K562 (cell line): ENCODE results near the gene PLCL2. TPM values are rescaled to one million over a fixed set of nuclear protein-coding genes. Genes with fewer than 3 reads are reported as not detected.

Source experiments
- ATAC-seq: fragments of 200-7000 bp; cut with Tn5 transposase; 3 replicates; pipeline ENCODE4 v1.9.1; 2020; ENCODE audit warnings: moderate library complexity
- BruUV-seq: library from RNA; stranded (reverse); fragments of 400-500 nt; replicated peaks from 2 replicates; lab custom pipeline; 2021; lab: Mats Ljungman, UMichigan
- CTCF ChIA-PET: fragments of 300-600 bp; formaldehyde crosslinking; extraction: SDS; loops from one replicate; lab custom pipeline; 2021; ENCODE audit warnings: low intra/inter-chr PET ratio; lab: Yijun Ruan, JAX
- POLR2A ChIA-PET: fragments of 300-600, 350-650 bp; sonication (Branson Sonifier 250); formaldehyde crosslinking; extraction: SDS; loops from one replicate; lab custom pipeline; 2021; ENCODE audit warnings: antibody characterized with exemption, inconsistent platforms; lab: Yijun Ruan, JAX
- DNase-seq, 4 experiments: peaks; one replicate each; pipeline versions ENCODE4 v3.0.0 to v3.0.0-alpha.2; 2011 to 2018; ENCODE audit warnings: low spot score in 3 of 4, mixed read lengths in 3 of 4; ENCODE audit errors: extremely low read depth in 1 of 4
- FAIRE-seq: peaks from 2 replicates; lab custom pipeline; 2011; peaks lifted over from hg19 to GRCh38; lab: Jason Lieb, UNC
- H2AFZ ChIP-seq: 2 replicates; pipeline ENCODE4 v1.6.0; 2011; ENCODE audit warnings: low read depth, low read length, control low read depth, inconsistent platforms
- H3K27ac ChIP-seq: fragments of 200-600 bp; 3 replicates; pipeline ENCODE4 v1.8.0; 2011; ENCODE audit warnings: low read depth, mild to moderate bottlenecking, control low read depth, inconsistent platforms, low read length, moderate library complexity, mixed read lengths; ENCODE audit errors: extremely low read depth
- H3K27me3 ChIP-seq, 2 experiments: fragments of 300-600 bp in 1 of 2; 2 replicates in 1 of 2; 3 replicates in 1 of 2; pipeline versions ENCODE4 v1.6.0 to v1.8.0; 2011; ENCODE audit warnings: inconsistent platforms in 2 of 2, low read length in 2 of 2, mild to moderate bottlenecking in 1 of 2, mixed read lengths in 1 of 2, moderate library complexity in 1 of 2; ENCODE audit not compliant: control insufficient read depth in 2 of 2, insufficient read depth in 2 of 2
- H3K36me3 ChIP-seq: fragments of 300-600 bp; 3 replicates; pipeline ENCODE4 v1.8.0; 2011; ENCODE audit warnings: mild to moderate bottlenecking, low read length, inconsistent platforms; ENCODE audit not compliant: control insufficient read depth, insufficient read depth
- H3K4me1 ChIP-seq, 2 experiments: fragments of 200-600 bp in 1 of 2; replicated peaks in 1 of 2; 2 replicates in 1 of 2; 3 replicates in 1 of 2; pipeline versions ENCODE4 v1.5.1 to v1.8.0; 2011; ENCODE audit warnings: inconsistent platforms in 2 of 2, low read length in 2 of 2, mild to moderate bottlenecking in 1 of 2, mixed read lengths in 1 of 2, moderate library complexity in 1 of 2; ENCODE audit not compliant: control insufficient read depth in 2 of 2, insufficient read depth in 2 of 2
- H3K4me2 ChIP-seq: 2 replicates; pipeline ENCODE4 v1.6.1; 2011; ENCODE audit warnings: low read length, control low read depth, inconsistent platforms, mixed read lengths; ENCODE audit not compliant: insufficient read depth
- H3K4me3 ChIP-seq: fragments of 200-600 bp; sonication (generic), shearing (Covaris generic); 2 replicates; pipeline ENCODE4 v1.5.1; 2016; ENCODE audit warnings: control low read depth, inconsistent platforms
- H3K79me2 ChIP-seq: fragments of 200-600 bp; 3 replicates; pipeline ENCODE4 v1.8.0; 2011; ENCODE audit warnings: low read length, inconsistent platforms; ENCODE audit not compliant: control insufficient read depth, insufficient read depth
- H3K9ac ChIP-seq, 2 experiments: 2 replicates each; pipeline versions ENCODE4 v1.6.0 to v1.6.1; 2011; ENCODE audit warnings: low read depth in 2 of 2, low read length in 2 of 2, control low read depth in 1 of 2, inconsistent platforms in 1 of 2, mild to moderate bottlenecking in 1 of 2, mixed read lengths in 1 of 2; ENCODE audit not compliant: insufficient read depth in 1 of 2
- H3K9me1 ChIP-seq: one replicate; pipeline ENCODE4 v1.6.0; 2011; ENCODE audit warnings: inconsistent platforms, mild to moderate bottlenecking, low read length, moderate library complexity; ENCODE audit not compliant: control insufficient read depth, insufficient read depth
- H3K9me3 ChIP-seq: replicated peaks from 2 replicates; pipeline ENCODE4 v1.5.1; 2011; ENCODE audit warnings: low read depth, low read length, inconsistent platforms; ENCODE audit not compliant: control insufficient read depth, insufficient read depth
- H4K20me1 ChIP-seq: replicated peaks from 2 replicates; pipeline ENCODE4 v1.6.1; 2011; ENCODE audit warnings: low read length, inconsistent platforms, mixed read lengths; ENCODE audit not compliant: control insufficient read depth, insufficient read depth
- CCAR2 ChIP-seq: fragments of 200-400 bp; formaldehyde crosslinking; IDR thresholded peaks from 2 replicates; pipeline ENCODE4 v1.6.1; 2017; ENCODE audit warnings: mild to moderate bottlenecking, low read depth, low read length
- GATA2 ChIP-seq: sonication (generic); formaldehyde crosslinking; IDR thresholded peaks from 2 replicates; pipeline ENCODE4 v1.4.0; 2020; ENCODE audit warnings: mild to moderate bottlenecking, missing genetic modification reagents
- NFYB ChIP-seq: IDR thresholded peaks from 2 replicates; pipeline ENCODE4 v1.6.1; 2011; ENCODE audit warnings: mild to moderate bottlenecking, moderate library complexity; ENCODE audit not compliant: insufficient read length; ENCODE audit errors: extremely low read depth
- RFX7 ChIP-seq: fragments of 250-450 bp; sonication (Bioruptor Pico); IDR thresholded peaks from 2 replicates; pipeline ENCODE4 v1.5.1; 2021; ENCODE audit warnings: mild to moderate bottlenecking
- RHOXF2B ChIP-seq: fragments of 250-450 bp; sonication (Bioruptor Pico); conservative IDR thresholded peaks from 2 replicates; pipeline ENCODE4 v1.5.1; 2021
- SMAD4 ChIP-seq: fragments of 250-450 bp; sonication (Bioruptor Pico); conservative IDR thresholded peaks from 2 replicates; pipeline ENCODE4 v1.8.0; 2021; ENCODE audit warnings: inconsistent platforms, mild to moderate bottlenecking, moderate library complexity
- ZBTB17 ChIP-seq: fragments of 450-650 bp; formaldehyde crosslinking; IDR thresholded peaks from 2 replicates; pipeline ENCODE4 v1.4.0; 2020; ENCODE audit warnings: mild to moderate bottlenecking
- ZNF184 ChIP-seq: sonication (generic); formaldehyde crosslinking; IDR thresholded peaks from 2 replicates; pipeline ENCODE4 v1.5.0; 2020; ENCODE audit warnings: missing genetic modification reagents
- ZNF57 ChIP-seq: fragments of 450-650 bp; formaldehyde crosslinking; IDR thresholded peaks from 2 replicates; pipeline ENCODE4 v1.4.0; 2020; ENCODE audit warnings: mild to moderate bottlenecking, moderate library complexity
- ZNF696 ChIP-seq: fragments of 250-450 bp; sonication (Bioruptor Pico); conservative IDR thresholded peaks from 2 replicates; pipeline ENCODE4 v1.4.0; 2020; ENCODE audit warnings: mild to moderate bottlenecking, moderate library complexity
- WGBS: fragments of 100-300 bp; shearing (Covaris generic); methylation state at CpG from one replicate; pipeline ENCODE4 v1.1.6; 2016; ENCODE audit warnings: low coverage, mixed read lengths; ENCODE audit not compliant: insufficient coverage; ENCODE audit errors: missing lambda C conversion rate; 5-methylcytosine and 5-hydroxymethylcytosine counted together
- in situ Hi-C: fragments of 300-500 bp; cut with MboI; formaldehyde crosslinking; loops from 4 replicates; pipeline ENCODE4 v1.15.0; 2018; ENCODE audit warnings: inconsistent platforms, mixed read lengths
- intact Hi-C: fragments of 100-400 bp; cut with micrococcal nuclease; formaldehyde crosslinking; loops from 2 replicates; pipeline ENCODE4 v1.14.2; 2022
- polyA plus RNA-seq, 8 experiments: library from polyadenylated mRNA; depleted of rRNA in 4 of 8; stranded (reverse) in 5 of 8; unstranded in 3 of 8; fragments of >200 nt; fragmentation: Nextera tagmentation in 2 of 8; fragmentation: Illumina TruSeq in 1 of 8; extraction: Ambion mirVana in 2 of 8; extraction: Trizol in 1 of 8; gene quantifications; 2 replicates each; pipeline versions ENCODE4 v1.2.1 to v1.2.3, GENCODE V29; 2011 to 2014; ENCODE audit warnings: inconsistent platforms in 1 of 8, missing spikeins in 1 of 8
- total RNA-seq, 7 experiments: library from RNA; depleted of rRNA in 6 of 7; stranded (reverse); fragments of >200 nt in 6 of 7; fragmentation: Illumina TruSeq in 2 of 7; extraction: Trizol in 2 of 7; gene quantifications; 2 replicates each; pipeline versions ENCODE4 v1.2.1 to v1.2.3, GENCODE V29; 2011 to 2021; ENCODE audit warnings: low replicate concordance in 1 of 7
- TF ChIP-seq, protein P1 (sequence below): fragments of 250-450 bp; sonication (Bioruptor Pico); IDR thresholded peaks from 2 replicates; pipeline ENCODE4 v1.8.0; 2021; ENCODE audit warnings: moderate library complexity, mild to moderate bottlenecking, inconsistent platforms
- TF ChIP-seq, protein P2 (sequence below): fragments of 200-400 bp; formaldehyde crosslinking; IDR thresholded peaks from 2 replicates; pipeline ENCODE4 v1.6.1; 2017; ENCODE audit warnings: mild to moderate bottlenecking, low read depth, low read length, moderate library complexity
- TF ChIP-seq, protein P3 (sequence below): fragments of 450-650 bp; formaldehyde crosslinking; IDR thresholded peaks from 2 replicates; pipeline ENCODE4 v1.4.0; 2022; ENCODE audit warnings: mild to moderate bottlenecking, moderate library complexity
- TF ChIP-seq, protein P4 (sequence below): sonication (generic); formaldehyde crosslinking; IDR thresholded peaks from 2 replicates; pipeline ENCODE4 v1.8.0; 2022; ENCODE audit warnings: missing genetic modification reagents, mild to moderate bottlenecking, borderline replicate concordance
- TF ChIP-seq, protein P5 (sequence below): fragments of 250-450 bp; sonication (Bioruptor Pico); IDR thresholded peaks from 2 replicates; pipeline ENCODE4 v1.8.0; 2022; ENCODE audit warnings: inconsistent platforms

The PLCL2 gene
- total and polyA plus RNA-seq, 9 of the 15 experiments (the other 6 are each of a cell fraction or from before 2014, with no cell fraction given) = 0.03 to 0.18 (median 0.11) TPM; not detected in 2

- under 1% methylated on average over 10 of the region's 10 CpGs for WGBS
- no peak overlapping the region for H2AFZ ChIP-seq
- no peak overlapping the region for H3K27ac ChIP-seq
- no peaks in the 10 kb centered on the region for H3K9me1 ChIP-seq
- DNase-seq = no peak
- BruUV-seq = no TSS peak
- intact Hi-C loops = no loop called here
- no peak for FAIRE-seq
- H3K9me3 ChIP-seq = no peaks in the 10 kb centered on the region
- ChIA-PET CTCF (no interaction called here), POLR2A (interaction anchor here (1.5 kb wide), 1 partner anchor 11 kb away, joined by 4 read pairs; no protein-coding TSS in a partner anchor)
- H3K4me3 ChIP-seq = no peak overlapping the region
- no peaks in the 10 kb centered on the region for H3K36me3 ChIP-seq
- no peak overlapping the region for H3K9ac ChIP-seq
- H3K4me2 ChIP-seq = no peak overlapping the region
- in situ Hi-C loops = no loop called here
- H3K4me1 ChIP-seq = no peaks in the 10 kb centered on the region
- peaks cover 2 to 11% of the 10 kb centered on the region in 2 experiments; a peak in 4 of 5 replicates for H3K27me3 ChIP-seq
- ATAC-seq = no peak
- H4K20me1 ChIP-seq = no peaks in the 10 kb centered on the region
- no peaks in the 10 kb centered on the region for H3K79me2 ChIP-seq
- TF ChIP-seq, protein P1, sequence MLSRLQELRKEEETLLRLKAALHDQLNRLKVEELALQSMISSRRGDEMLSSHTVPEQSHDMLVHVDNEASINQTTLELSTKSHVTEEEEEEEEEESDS (CRISPR knock-in tag) = no peak
- TF ChIP-seq ZNF184 (CRISPR knock-in tag) (no peak), SMAD4 (CRISPR knock-in tag) (no peak), RHOXF2B (CRISPR knock-in tag) (no peak), ZNF696 (CRISPR knock-in tag) (no peak), RFX7 (CRISPR knock-in tag) (no peak), GATA2 (CRISPR knock-in tag) (no peak), ZBTB17 (CRISPR knock-in tag) (no peak), ZNF57 (CRISPR knock-in tag) (no peak), CCAR2 (no peak), NFYB (no peak)
- TF ChIP-seq, protein P2, sequence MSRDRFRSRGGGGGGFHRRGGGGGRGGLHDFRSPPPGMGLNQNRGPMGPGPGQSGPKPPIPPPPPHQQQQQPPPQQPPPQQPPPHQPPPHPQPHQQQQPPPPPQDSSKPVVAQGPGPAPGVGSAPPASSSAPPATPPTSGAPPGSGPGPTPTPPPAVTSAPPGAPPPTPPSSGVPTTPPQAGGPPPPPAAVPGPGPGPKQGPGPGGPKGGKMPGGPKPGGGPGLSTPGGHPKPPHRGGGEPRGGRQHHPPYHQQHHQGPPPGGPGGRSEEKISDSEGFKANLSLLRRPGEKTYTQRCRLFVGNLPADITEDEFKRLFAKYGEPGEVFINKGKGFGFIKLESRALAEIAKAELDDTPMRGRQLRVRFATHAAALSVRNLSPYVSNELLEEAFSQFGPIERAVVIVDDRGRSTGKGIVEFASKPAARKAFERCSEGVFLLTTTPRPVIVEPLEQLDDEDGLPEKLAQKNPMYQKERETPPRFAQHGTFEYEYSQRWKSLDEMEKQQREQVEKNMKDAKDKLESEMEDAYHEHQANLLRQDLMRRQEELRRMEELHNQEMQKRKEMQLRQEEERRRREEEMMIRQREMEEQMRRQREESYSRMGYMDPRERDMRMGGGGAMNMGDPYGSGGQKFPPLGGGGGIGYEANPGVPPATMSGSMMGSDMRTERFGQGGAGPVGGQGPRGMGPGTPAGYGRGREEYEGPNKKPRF = no peak
- TF ChIP-seq, protein P3, sequence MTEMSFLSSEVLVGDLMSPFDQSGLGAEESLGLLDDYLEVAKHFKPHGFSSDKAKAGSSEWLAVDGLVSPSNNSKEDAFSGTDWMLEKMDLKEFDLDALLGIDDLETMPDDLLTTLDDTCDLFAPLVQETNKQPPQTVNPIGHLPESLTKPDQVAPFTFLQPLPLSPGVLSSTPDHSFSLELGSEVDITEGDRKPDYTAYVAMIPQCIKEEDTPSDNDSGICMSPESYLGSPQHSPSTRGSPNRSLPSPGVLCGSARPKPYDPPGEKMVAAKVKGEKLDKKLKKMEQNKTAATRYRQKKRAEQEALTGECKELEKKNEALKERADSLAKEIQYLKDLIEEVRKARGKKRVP = no peak
- TF ChIP-seq, protein P4, sequence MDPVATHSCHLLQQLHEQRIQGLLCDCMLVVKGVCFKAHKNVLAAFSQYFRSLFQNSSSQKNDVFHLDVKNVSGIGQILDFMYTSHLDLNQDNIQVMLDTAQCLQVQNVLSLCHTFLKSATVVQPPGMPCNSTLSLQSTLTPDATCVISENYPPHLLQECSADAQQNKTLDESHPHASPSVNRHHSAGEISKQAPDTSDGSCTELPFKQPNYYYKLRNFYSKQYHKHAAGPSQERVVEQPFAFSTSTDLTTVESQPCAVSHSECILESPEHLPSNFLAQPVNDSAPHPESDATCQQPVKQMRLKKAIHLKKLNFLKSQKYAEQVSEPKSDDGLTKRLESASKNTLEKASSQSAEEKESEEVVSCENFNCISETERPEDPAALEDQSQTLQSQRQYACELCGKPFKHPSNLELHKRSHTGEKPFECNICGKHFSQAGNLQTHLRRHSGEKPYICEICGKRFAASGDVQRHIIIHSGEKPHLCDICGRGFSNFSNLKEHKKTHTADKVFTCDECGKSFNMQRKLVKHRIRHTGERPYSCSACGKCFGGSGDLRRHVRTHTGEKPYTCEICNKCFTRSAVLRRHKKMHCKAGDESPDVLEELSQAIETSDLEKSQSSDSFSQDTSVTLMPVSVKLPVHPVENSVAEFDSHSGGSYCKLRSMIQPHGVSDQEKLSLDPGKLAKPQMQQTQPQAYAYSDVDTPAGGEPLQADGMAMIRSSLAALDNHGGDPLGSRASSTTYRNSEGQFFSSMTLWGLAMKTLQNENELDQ = no peak
- TF ChIP-seq, protein P5, sequence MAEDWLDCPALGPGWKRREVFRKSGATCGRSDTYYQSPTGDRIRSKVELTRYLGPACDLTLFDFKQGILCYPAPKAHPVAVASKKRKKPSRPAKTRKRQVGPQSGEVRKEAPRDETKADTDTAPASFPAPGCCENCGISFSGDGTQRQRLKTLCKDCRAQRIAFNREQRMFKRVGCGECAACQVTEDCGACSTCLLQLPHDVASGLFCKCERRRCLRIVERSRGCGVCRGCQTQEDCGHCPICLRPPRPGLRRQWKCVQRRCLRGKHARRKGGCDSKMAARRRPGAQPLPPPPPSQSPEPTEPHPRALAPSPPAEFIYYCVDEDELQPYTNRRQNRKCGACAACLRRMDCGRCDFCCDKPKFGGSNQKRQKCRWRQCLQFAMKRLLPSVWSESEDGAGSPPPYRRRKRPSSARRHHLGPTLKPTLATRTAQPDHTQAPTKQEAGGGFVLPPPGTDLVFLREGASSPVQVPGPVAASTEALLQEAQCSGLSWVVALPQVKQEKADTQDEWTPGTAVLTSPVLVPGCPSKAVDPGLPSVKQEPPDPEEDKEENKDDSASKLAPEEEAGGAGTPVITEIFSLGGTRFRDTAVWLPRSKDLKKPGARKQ = no peak
Observed at GRCh38 chr3:16839271-16840100, 45.3 kb upstream of the PLCL2 start.
